Stimulated activated CD4-positive, alpha-beta T cell treated with anti-CD3 and anti-CD28 coated beads, Interleukin-2, amount 100 ng/mL, for 48 hours (primary cell): ENCODE results near the gene IL2.
A peak's percentile ranks its signal among the peaks of the same experiment; 100 is the strongest.

ENCODE experiments used
- DNase-seq, 2 donors: peaks; one replicate each; pipeline ENCODE4 v3.0.0-alpha.2; 2020

IL2 gene

GRCh38 chr4:122456231-122457116, at the start of gene IL2:
Gene IL2, minus strand, starts transcription at chr4:122456725. Its CDS starts 285 bp downstream, at chr4:122456440.
- DNase-seq = no peak

GRCh38 chr4:122503214-122503613, 46.7 kb upstream of the IL2 start:
- DNase-seq = no peak

- DNase-seq = no peak
These were observed 44.5 kb upstream of the IL2 start for GRCh38 chr4:122500852-122501501.

GRCh38 chr4:122489061-122489460, 32.5 kb upstream of the IL2 start:
- no peak for DNase-seq

- no peak for DNase-seq
These were observed 27.0 kb upstream of the IL2 start for GRCh38 chr4:122483481-122483880.

GRCh38 chr4:122481766-122482405, 25.4 kb upstream of the IL2 start:
- DNase-seq = no peak

GRCh38 chr4:122480655-122481487, 24.3 kb upstream of the IL2 start:
- DNase-seq = no peak

GRCh38 chr4:122479935-122480416, 23.5 kb upstream of the IL2 start:
- no peak for DNase-seq

- no peak for DNase-seq
These were observed 20.2 kb upstream of the IL2 start for GRCh38 chr4:122476745-122477144.

GRCh38 chr4:122476126-122476525, 19.6 kb upstream of the IL2 start:
- no peak for DNase-seq

GRCh38 chr4:122475233-122475632, 18.7 kb upstream of the IL2 start:
- DNase-seq = no peak

GRCh38 chr4:122469457-122469856, 12.9 kb upstream of the IL2 start:
- DNase-seq = no peak

- peak; percentile 15 to 25 for DNase-seq
These were observed 2.1 kb upstream of the IL2 start for GRCh38 chr4:122458625-122459024.

GRCh38 chr4:122453384-122453995, 3.0 kb downstream of the IL2 start:
- no peak for DNase-seq

GRCh38 chr4:122450847-122451246, 5.7 kb downstream of the IL2 start:
- DNase-seq = peak; percentile 10 to 32

- DNase-seq = no peak
These were observed 22.2 kb downstream of the IL2 start for GRCh38 chr4:122434285-122434684.

GRCh38 chr4:122431351-122431750, 25.2 kb downstream of the IL2 start:
- no peak for DNase-seq

GRCh38 chr4:122423246-122423645, 33.3 kb downstream of the IL2 start:
- DNase-seq = no peak

- DNase-seq = no peak
These were observed 44.0 kb downstream of the IL2 start for GRCh38 chr4:122412547-122412946.

GRCh38 chr4:122403861-122404260, 52.7 kb downstream of the IL2 start:
- DNase-seq = no peak
